ENCODE measurements around the gene GMPS. TPM values are rescaled to one million over a fixed set of nuclear protein-coding genes. Genes with fewer than 3 reads are reported as not detected.
"Not testable (repeated sequence)": the region's sequence is repeated elsewhere in the genome, so short reads cannot be mapped to it uniquely, and the experiment has no call there.

Gene GMPS
- total RNA-seq, 1 donor from 2014 or later: 41.2 TPM

GRCh38 chr3:155949453-155950217 lies 79.2 kb downstream of the GMPS start:
- no peak for TF ChIP-seq CTCF (IDR thresholded peaks at IDR 0.05)
- no peak for ATAC-seq

GRCh38 chr3:155956508-155957411 lies 86.3 kb downstream of the GMPS start:
- TF ChIP-seq CTCF (IDR thresholded peaks at IDR 0.05): no peak
- Histone ChIP-seq H3K4me3 (no peak overlapping the region), H3K36me3 (no peaks in the 10 kb centered on the region), H3K27ac (no peak overlapping the region), H3K4me1 (no peaks in the 10 kb centered on the region), H3K27me3 (no peaks in the 10 kb centered on the region), H3K9me3 (no peaks in the 10 kb centered on the region)
- DNase-seq (no peak), ATAC-seq (no peak)
- intact Hi-C loops (cut with DNase I): no loop called here

More at GRCh38 chr3:155949453-155950217, 79.2 kb downstream of the GMPS start:
- intact Hi-C loops (cut with DNase I): no loop called here
- no peaks in the 10 kb centered on the region for H3K9me3 ChIP-seq
- H3K4me1 ChIP-seq: no peaks in the 10 kb centered on the region
- DNase-seq: no peak
- no peaks in the 10 kb centered on the region for H3K36me3 ChIP-seq
- no peaks in the 10 kb centered on the region for H3K27me3 ChIP-seq
- H3K4me3 ChIP-seq: no peak overlapping the region
- no peak overlapping the region for H3K27ac ChIP-seq

GRCh38 chr3:155957412-155957880 lies 87.0 kb downstream of the GMPS start:
- Histone ChIP-seq H3K27ac (no peak overlapping the region), H3K4me1 (no peaks in the 10 kb centered on the region), H3K36me3 (no peaks in the 10 kb centered on the region), H3K4me3 (no peak overlapping the region), H3K27me3 (no peaks in the 10 kb centered on the region), H3K9me3 (no peaks in the 10 kb centered on the region)
- no peak for TF ChIP-seq CTCF (IDR thresholded peaks at IDR 0.05)
- ATAC-seq: peak; percentile 21
- no peak for DNase-seq
- intact Hi-C loops (cut with DNase I): no loop called here

- ATAC-seq (no peak), DNase-seq (no peak)
- Histone ChIP-seq H3K27ac (no peak overlapping the region), H3K9me3 (no peaks in the 10 kb centered on the region), H3K4me3 (no peak overlapping the region), H3K27me3 (no peaks in the 10 kb centered on the region), H3K36me3 (no peaks in the 10 kb centered on the region), H3K4me1 (no peaks in the 10 kb centered on the region)
- intact Hi-C loops (cut with DNase I): no loop called here
- no peak for TF ChIP-seq CTCF (IDR thresholded peaks at IDR 0.05)
Measured at GRCh38 chr3:155958676-155959075, 88.2 kb downstream of the GMPS start.

GRCh38 chr3:155960060-155960459 lies 89.6 kb downstream of the GMPS start:
- H3K36me3 ChIP-seq: no peaks in the 10 kb centered on the region
- TF ChIP-seq CTCF (IDR thresholded peaks at IDR 0.05): no peak
- no peaks in the 10 kb centered on the region for H3K4me1 ChIP-seq
- no peak overlapping the region for H3K27ac ChIP-seq
- DNase-seq (no peak), ATAC-seq (no peak)
- H3K4me3 ChIP-seq: no peak overlapping the region
- no peaks in the 10 kb centered on the region for H3K27me3 ChIP-seq
- intact Hi-C loops (cut with DNase I): no loop called here
- no peaks in the 10 kb centered on the region for H3K9me3 ChIP-seq

GRCh38 chr3:155961044-155961443 lies 90.6 kb downstream of the GMPS start:
- intact Hi-C loops (cut with DNase I); H3K27ac ChIP-seq; ATAC-seq; H3K4me1 ChIP-seq; H3K36me3 ChIP-seq; H3K27me3 ChIP-seq; DNase-seq; H3K9me3 ChIP-seq; H3K4me3 ChIP-seq: not testable (repeated sequence)

Data from upper lobe of right lung (tissue), 1 donor.